Epidermal melanocyte (primary cell): ENCODE measurements around the gene GADL1.

Source experiments
- DNase-seq: peaks from one replicate; pipeline ENCODE4 v3.0.0; 2011; ENCODE audit warnings: low spot score; ENCODE audit not compliant: insufficient read length

GADL1 gene, protein sequence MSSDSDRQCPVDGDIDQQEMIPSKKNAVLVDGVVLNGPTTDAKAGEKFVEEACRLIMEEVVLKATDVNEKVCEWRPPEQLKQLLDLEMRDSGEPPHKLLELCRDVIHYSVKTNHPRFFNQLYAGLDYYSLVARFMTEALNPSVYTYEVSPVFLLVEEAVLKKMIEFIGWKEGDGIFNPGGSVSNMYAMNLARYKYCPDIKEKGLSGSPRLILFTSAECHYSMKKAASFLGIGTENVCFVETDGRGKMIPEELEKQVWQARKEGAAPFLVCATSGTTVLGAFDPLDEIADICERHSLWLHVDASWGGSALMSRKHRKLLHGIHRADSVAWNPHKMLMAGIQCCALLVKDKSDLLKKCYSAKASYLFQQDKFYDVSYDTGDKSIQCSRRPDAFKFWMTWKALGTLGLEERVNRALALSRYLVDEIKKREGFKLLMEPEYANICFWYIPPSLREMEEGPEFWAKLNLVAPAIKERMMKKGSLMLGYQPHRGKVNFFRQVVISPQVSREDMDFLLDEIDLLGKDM

DNA sequence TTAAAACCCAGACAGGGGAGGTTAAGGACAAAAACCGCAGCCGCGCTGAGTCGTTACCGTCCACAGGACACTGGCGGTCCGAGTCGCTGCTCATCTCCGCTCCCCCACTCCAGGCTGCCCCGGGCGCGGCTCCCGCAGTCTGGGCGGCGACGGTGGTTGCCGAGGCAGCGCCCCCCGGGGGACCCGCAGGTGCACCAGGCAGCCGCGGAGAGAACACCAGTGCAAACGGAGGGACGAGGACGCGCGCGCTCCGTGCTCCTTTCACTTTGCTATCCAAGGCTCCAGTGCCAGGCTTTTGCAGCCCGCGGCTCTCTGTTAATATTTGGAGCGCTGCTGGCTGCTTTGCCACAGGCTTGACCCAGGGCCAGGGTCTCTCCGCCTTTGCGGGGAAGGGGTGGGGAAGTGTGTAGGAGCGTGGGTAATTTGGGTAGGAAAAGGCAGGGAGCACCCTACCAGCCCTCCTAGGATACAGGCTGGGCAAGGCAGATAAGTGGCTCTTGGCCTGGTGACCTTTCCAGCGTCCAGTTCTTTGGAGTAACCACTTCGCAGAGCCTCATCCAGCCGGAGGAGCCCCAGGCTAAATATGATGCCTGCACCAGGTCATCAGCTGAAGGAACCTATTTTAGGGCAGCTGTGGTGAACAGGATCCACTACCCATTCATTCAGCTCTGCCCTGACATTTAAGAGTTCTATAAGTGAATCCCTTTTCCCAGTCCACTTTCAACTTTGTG lies at the start of gene GADL1:
GADL1 (minus strand) TSS at position 141 of the 731 bp plus-strand sequence; CDS start at position 94, 47 bp downstream.
- DNase-seq: no peak

DNA sequence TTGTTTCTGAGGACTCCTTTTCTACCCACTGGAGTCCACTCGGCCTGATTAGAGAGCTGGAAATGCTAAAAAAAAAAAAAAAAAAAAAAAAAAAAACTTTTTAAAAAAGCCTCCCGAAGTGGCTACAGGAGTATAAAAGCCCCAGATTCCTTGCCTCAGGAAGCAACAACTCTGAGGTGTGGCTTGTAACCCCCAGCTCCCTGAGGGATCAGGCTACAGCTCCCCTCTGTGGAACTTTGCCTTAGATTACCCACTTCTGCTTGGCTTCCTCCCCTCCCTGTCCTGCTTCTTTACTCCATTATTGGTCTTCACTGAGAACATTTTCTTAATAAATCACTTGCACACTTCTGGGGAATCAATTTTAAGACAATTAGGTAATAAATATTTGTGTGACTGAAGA lies 49.7 kb upstream of the GADL1 start:
- no peak for DNase-seq

DNA sequence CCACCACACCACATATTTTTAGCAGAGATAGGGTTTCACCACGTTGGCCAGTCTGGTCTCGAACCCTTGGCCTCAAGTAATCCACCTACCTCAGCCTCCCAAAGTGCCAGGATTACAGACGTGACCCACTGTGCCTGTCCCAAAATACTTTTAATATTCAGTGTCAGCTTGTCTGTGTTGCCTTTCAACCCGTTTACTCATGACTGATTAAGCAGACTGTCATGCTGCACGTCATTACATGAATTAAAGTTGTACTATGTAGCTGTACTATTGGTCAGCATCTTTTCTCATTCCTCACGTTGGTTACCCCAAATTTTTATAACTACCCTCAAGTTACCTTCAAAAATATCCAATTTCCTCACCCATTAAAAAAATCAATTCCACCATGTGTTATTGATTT lies 48.7 kb upstream of the GADL1 start:
- no peak for DNase-seq

DNA sequence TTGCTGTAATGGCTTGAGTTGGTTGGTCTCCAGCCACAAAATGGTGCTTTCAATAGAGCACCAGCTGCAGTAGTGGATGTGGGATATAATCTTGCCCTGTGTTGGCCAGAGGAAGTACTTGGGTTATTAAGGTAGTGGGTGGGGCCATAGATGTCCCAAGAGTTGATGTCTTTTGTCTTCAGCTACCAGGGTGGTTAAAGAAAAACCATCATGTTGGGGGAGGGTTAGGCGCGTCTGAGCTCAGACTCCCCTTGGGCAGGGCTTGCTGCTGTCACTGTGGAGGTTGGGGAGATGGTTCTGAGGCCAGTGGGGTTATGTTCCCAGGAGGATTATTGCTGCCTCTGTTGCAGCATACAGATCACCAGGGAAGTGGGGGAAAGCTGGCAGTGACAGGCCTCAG lies 46.9 kb upstream of the GADL1 start:
- DNase-seq: no peak

DNA sequence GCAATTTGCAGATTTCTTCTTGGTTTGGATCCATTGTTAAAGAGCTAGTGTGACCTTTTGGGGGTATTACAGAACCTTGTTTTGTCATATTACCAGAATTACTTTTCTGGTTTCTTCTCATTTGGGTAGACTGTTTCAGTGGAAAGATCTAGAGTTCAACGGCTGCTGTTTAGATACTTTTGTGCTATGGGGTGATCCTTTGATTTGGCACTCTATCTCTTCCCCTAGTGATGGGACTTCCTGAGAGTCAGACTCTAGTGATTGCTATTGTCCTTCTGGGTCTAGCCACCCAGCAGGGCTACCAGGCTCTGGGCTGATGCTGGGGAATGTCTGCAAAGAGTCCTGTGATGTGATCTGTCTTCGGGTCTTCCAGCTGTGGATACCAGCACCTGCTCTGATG lies 46.3 kb upstream of the GADL1 start:
- no peak for DNase-seq

DNA sequence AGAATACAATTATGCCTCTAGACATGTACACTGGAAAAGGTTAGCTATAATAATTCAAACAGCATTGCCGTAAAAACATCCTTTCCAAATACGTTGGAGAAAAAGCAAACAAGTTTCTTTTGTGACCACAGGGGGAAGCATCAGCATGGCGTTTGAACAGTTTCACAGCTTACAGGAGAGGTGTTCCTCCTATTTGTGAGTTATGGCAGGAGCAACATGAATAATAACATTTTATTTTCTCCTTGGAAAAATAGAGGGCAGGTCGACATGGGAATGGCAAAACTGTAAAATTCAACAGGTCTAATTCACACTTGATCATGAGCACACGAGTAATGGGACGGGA lies 39.7 kb upstream of the GADL1 start:
- no peak for DNase-seq

DNA sequence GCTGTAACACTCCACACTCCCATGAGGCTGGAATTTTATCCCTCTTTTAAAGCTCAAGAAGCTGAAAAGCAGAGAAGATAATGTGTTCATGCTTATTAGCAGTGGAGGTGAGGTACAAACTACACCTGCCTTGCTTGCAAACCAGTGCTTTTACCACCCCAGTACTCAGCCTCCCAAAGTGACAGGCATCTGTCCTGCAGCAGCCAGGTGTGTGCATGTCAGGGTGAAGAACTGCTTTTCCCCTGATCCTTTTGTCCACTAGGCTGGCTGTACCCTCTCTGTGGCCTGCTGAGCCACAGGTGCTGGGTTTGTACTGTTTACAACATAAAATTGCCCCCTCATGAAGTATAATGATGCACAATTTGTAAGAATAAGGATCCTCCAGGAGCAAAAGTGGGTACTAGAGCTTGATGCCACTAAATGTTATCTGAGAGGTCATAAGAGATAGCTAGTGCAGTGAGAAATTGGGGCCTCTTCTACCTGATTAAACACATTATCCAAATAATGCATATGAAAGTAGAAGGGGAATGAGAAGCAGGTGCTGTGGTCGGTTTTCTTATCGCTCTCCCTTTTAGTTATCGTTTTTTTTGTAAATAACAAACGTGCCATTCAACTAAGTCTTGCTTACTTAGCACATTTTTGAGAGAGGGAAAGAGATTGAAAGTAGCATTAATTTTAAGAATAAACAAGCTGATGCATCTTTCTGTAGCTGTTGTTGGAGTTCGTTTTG lies 39.2 kb upstream of the GADL1 start:
- no peak for DNase-seq

DNA sequence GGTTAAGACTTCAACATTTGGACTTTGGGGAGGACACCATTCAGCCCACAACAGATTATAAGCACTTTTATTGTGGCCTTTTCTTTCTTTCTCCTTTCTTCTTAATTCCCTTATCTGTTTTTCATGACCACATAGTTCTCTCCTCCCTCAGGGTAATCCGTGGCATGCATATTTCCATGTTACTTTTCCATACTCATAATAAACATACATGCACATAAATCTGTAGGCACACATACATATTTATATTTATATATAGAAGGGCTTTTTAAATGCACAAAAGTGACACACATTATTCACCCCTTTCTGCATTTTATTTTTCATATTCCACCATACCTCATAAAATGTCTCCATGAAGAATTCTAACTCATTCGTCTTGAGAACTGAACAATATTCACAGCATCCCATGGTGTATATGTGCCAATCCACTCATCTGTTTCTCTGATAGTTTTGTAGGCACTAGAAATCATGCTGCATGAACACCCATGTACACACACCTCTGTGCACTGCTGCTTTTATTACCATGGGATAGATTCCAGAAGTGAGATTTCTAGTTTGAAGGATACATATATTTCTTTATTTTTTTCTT lies 38.1 kb upstream of the GADL1 start:
- no peak for DNase-seq

DNA sequence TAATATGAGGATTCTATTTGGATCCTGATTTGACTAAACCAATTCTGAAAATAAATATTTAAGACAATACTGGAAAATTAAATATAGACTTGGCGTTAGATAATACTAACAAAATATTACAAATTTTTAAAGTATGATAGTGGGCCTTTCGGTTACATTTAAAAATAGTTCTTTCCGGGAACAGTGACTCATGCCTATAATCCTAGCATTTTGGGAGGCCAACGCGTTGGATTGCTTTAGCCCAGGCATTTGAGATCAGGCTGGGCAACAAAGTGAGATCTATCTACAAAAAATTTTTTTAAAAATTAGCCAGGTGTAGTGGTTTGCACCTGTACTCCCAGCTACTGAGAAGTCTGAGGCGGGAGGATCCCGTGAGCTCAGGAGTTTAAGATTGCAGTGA lies 30.3 kb upstream of the GADL1 start:
- no peak for DNase-seq

DNA sequence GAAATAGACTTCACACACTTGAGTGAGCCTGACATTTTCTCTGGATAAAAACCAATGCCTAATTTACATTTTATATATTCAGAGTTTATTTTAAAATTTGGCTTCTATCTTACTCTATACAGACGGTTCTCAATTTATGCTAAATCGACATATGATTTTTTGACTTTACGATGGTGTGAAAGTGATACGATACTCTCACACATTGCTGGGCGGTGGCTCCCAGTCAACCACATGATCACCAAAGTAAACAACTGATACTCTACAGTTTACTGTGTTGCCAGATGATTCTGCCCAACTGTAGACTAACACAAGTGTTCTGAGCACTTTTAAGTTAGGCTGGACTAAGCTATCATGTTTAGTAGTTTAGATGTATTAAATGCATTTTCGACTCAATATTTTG lies 25.1 kb upstream of the GADL1 start:
- no peak for DNase-seq

DNA sequence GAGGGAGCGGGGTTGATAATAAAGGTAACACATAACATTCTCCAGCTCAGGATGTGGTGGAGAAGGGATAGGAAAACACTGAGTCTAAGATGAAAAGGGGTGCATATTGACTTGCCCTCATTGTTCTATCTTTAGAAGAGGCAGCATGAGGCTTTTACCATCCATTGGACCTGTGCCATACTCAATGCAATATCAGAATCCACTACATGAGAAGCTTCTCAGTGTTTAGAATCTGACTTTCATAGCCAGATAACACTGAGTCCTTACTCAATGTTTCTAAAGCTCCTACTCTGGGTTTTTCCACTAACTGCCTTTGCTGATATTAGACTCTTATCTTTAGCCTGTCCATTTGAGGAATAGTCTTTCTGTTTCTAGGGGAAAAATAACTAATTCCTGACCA lies 24.3 kb upstream of the GADL1 start:
- DNase-seq: no peak

DNA sequence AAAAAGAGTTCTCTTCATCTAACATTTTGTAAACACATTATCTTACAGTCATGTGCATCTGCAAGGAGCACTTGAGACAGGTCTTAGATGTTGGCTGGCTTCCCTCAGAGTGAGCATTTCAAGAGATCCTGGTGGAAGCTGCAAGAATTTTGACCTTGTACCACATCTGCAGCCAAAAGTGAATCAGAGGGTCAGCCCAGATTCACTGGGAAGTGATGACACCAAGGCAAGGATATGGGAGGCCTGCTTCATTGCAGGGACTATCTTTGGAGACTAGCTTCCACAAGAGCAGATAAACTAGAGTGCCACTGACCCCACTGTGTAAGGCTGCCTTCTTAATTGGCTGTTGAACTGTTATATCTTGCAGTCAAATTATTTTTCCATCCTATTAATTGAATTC lies 21.3 kb upstream of the GADL1 start:
- no peak for DNase-seq

DNA sequence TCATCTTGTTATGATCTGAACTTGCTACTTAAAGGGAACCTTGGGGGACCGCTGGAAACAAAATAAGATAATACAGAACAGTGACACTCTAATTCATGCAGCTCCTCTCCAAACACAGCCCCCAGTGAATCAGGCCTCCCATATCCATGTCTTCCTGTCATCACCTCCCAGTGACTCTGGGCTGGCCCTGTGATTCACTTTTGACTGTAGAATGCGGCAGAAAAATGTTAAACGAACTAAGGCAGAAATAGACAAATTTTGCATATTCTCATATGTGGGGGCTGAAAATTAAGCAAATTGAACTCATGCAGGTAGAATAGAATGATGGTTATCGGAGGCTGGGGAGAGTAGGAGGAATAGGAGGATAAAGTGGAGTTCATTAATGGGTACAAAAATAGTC lies 20.2 kb upstream of the GADL1 start:
- no peak for DNase-seq

DNA sequence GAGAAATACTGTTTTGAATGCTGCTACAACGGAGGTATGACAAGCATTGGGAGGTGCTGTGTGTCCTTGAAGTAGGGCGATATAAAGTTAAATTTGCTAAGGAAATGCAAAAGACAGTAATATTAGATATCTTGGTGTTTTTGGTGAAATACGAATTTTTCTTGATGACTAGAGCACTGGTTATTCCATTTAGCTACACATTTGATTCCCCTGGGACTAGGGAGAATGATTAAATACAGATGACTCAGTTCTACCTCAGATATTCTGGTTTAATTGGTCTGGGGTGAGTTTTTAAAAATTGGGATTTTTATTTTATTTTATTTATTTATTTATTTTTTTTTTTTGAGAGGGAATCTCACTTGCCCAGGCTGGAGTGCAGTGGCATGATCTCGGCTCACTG lies 18.7 kb upstream of the GADL1 start:
- no peak for DNase-seq

DNA sequence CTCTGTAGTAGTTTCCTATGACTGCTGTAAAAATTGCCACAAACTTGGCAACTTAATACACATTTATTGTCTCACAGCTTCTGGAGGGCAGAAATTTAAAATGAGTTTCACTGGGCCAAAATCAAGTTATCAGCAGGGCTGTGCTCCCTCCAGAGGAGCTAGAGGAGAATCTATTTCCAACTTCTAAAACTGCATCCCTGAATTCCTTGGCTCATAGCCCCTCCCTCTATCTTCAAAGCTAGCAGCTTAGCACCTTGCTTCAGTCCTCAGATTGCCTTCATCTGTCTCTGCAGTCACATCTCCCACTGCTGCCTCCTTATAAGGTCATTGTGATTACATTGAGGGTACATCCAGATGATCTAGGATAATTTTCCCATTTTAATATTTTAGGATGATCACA lies 17.8 kb upstream of the GADL1 start:
- no peak for DNase-seq

DNA sequence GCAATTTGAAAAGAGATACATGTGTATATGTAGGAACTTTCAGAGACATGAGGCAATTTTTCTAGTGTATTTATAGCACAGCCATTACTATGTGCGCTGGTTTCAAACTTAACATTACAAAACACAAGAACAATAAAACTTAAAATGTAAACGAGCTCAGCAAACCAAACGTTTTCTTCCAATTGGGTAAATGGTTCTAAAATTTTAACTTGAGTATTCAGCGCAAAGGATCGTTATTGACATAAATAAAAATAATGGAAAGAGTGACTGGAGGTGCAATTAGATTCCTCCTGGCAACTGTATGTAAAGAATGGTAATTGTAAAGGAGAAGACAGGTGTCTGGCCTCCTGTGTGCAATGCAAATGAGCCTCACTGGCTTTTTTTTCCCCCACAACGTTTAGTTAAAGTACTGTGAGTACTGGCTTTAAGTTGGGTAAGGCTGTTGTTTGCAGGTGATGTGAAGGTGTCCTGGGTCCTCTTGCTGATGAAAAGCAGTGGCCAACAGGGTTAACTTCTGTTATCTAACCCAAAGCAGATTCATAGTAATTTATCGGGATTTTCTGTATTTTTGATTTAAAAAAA lies 14.1 kb upstream of the GADL1 start:
- no peak for DNase-seq

DNA sequence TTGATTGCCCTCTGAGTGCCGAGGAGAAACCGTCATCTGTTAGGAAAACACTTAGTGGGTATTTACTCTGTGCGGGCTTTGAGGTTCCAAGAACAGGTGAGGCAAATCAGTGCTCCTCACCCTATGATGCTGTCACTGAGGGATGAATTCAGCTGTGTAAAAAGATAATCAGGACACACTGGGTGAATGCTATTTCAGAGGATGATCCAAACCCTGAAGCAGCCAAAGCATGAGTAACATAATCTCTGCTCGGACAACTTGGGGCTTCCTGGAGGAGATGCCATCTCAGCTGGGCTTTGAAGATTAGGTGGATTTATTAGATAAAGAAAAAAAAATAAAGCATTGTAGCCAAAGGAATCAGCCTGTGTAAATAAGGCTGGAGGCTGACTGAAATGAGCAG lies 10.5 kb upstream of the GADL1 start:
- no peak for DNase-seq

DNA sequence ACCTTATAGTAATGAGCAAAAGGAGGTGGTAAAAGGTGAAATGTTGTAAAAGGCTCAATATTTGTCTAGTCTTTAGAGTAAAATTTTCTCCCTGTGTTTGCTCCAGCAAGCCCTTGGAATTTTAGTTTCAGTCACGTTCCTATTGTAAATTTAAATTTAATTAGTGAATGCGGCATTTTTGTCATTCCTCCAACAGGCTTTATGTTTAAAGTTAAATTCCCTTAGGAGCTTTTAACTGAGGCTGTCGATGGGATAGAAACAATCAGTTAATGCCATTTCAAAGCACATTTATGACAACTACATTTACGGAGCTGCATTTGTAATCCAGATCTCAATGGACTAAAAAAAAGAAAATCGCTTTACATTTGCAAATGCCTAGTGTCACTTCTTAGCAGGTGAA lies 868 bp upstream of the GADL1 start:
- DNase-seq: no peak

DNA sequence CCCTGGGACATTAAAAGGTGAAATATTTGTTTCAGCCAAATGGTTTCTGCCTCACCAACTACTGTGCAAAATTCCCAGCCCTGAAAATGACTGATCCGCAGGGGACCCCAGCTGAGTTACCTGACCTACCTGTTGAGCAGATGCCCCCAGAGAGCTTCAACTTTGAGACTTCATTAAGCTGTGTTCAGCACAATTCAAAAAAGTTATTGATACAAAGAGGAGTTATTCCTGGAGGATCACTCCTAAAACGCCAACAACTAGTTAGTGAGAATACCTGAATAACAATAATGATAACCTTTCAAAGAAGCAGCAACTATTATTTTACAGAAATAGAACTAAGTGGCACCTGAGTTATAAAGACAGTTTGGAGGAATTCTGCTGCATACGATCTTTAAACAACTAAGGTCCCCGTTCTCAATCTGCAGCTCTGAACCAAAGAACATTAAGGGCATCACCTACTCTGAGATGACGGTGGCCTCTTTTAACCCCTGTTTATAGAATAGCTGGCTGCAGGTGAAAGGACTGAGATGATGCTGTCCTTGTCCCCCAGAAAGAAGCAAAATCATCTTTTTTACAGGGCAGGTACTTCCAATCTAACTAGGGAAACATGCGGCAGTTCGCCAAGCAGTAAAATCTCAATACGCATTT lies 659 bp downstream of the GADL1 start:
- DNase-seq: no peak

DNA sequence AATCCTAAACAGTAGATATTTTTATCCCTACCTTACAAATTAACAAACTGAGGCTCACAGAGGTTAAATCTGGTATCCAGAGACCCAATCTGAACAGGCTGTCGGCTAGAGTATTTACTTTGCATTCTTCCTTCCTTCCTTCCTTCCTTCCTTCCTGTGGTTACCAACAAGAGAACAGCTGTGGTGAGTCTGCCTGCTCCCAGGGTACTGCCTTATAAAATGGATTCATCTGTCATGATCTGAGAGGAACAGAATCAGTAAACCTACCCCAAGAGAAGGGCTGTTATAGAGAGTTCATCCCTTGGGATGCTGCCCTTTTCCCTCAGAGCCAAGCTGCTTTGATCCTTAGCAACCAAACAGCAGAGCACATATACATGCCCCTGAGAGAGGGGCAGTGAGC lies 3.6 kb downstream of the GADL1 start:
- DNase-seq: no peak

DNA sequence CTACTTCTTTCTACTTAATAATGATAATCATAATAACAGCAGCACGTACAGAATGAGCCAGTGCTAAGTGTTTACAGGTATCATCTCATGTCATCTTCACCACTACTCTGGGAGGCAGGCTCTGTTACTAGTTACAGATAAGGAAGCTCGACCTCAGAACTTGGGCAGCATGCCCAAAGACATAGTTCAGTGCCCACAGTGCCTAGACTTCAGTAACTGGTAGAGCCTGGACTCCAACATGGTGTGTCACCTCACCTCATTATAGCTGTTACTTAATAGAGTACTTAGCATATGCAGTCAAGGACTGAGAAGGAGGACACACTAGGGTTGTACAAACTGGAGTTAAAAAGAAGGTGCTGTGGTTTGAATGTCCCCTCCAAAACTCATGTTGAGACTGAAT lies 7.6 kb downstream of the GADL1 start:
- no peak for DNase-seq
